ENCODE results near the gene CD34. TPM values are rescaled to one million over a fixed set of nuclear protein-coding genes. Genes with fewer than 3 reads are reported as not detected.

Gene CD34
- total RNA-seq, 3 donors from 2014 or later, result 15.7 to 80.6 (median 22.2) TPM

DNA sequence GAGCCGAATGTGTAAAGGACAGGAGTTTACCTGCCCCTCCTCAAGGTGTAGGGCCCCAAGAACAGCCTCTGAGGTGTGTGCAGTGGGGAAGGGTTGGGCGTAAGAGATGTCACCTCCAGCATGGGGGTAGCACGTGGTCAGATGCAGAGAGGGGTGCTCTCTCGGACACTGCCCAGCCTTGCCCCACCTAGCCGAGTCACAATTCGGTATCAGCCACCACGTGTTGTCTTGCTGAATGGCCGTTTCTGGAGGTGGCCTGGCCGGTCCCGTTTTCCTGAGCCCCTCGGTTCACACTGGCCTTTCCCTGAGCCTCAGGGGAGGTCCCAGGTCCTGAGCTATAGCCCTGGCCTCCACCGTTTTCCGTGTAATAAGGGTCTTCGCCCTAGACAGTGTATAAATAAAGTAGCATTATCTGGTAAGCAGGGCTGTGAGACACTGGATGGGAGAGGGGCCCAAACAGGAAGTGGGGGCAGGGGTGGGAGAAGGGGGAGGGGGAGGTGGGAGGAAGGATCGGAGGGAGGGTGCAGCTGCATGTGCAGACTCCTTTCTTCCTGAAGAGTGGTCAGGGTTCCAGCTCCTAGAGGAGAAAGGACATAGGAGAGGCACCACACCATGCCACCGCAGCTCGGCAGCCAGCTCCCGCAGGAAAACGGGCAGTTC is 23.3 kb downstream of the CD34 start:
- H3K4me3 ChIP-seq, result no peak overlapping the region
- H3K4me1 ChIP-seq, result peaks cover 0 to 30% of the 10 kb centered on the region in 2 donors
- no peaks in the 10 kb centered on the region for H3K27me3 ChIP-seq
- no peaks in the 10 kb centered on the region for H3K36me3 ChIP-seq
- DNase-seq (ENCODE audit: low spot score in 2 of 2), result no peak
- peak overlapping the region; percentile 81 to 84 for H3K27ac ChIP-seq
- intact Hi-C loops (cut with DNase I; ENCODE audit: low total_unique reads), result loop anchor here (5.0 kb wide), 1 partner anchor 75 kb away; no protein-coding TSS in a partner anchor
- no peaks in the 10 kb centered on the region for H3K9me3 ChIP-seq
- TF ChIP-seq CTCF (IDR thresholded peaks at IDR 0.05) (no peak), POLR2A (IDR thresholded peaks at IDR 0.05) (no peak), POLR2AphosphoS5 (IDR thresholded peaks at IDR 0.05) (no peak)

DNA sequence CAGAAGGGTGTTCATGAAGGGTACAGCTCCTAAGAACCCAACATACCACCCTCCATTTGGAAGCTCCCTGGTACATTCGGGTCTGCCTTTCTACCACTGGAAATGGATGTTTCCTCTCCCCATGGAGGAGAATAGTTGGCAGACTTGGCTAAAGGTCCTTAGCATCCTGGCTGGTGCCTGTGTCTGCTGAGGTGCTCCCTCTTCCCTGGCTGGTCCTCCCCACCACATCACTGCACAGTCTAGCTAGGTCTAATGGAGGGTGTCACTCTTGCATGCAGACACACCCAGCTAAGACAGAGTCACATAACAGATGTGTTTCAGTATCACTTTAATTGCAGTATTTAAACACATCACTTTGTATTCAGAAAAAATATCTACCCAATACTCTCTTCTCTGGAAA is 24.7 kb downstream of the CD34 start:
- Histone ChIP-seq H3K4me3 (no peak overlapping the region), H3K27ac (peak overlapping the region in 1 of 2 donors; percentile 60), H3K4me1 (peaks cover 0 to 24% of the 10 kb centered on the region in 2 donors), H3K9me3 (no peaks in the 10 kb centered on the region), H3K27me3 (no peaks in the 10 kb centered on the region), H3K36me3 (no peaks in the 10 kb centered on the region)
- intact Hi-C loops (cut with DNase I; ENCODE audit: low total_unique reads), result loop anchor here (5.0 kb wide), 1 partner anchor 76 kb away; no protein-coding TSS in a partner anchor
- no peak for TF ChIP-seq CTCF (IDR thresholded peaks at IDR 0.05)
- TF ChIP-seq POLR2A (IDR thresholded peaks at IDR 0.05), result no peak
- TF ChIP-seq POLR2AphosphoS5 (IDR thresholded peaks at IDR 0.05), result no peak
- no peak for DNase-seq (ENCODE audit: low spot score in 2 of 2)

- intact Hi-C loops (cut with DNase I; ENCODE audit: low total_unique reads), result loop anchor here (5.0 kb wide), 1 partner anchor 77 kb away; no protein-coding TSS in a partner anchor
- Histone ChIP-seq H3K9me3 (no peaks in the 10 kb centered on the region), H3K36me3 (no peaks in the 10 kb centered on the region), H3K27ac (peak overlapping the region; percentile 9 to 60), H3K4me1 (peaks cover 0 to 17% of the 10 kb centered on the region in 2 donors), H3K27me3 (no peaks in the 10 kb centered on the region), H3K4me3 (no peak overlapping the region)
- DNase-seq (ENCODE audit: low spot score in 2 of 2), result peak; percentile 64 to 83
- TF ChIP-seq CTCF (IDR thresholded peaks at IDR 0.05), result peak; percentile 86 to 97 (median 95)
- peak in 2 of 3 donors; percentile 37 to 44 for TF ChIP-seq POLR2AphosphoS5 (IDR thresholded peaks at IDR 0.05)
- TF ChIP-seq POLR2A (IDR thresholded peaks at IDR 0.05), result no peak
Measured at GRCh38 chr1:207885129-207886032, 25.5 kb downstream of the CD34 start.

- no peaks in the 10 kb centered on the region for H3K27me3 ChIP-seq
- no peak overlapping the region for H3K4me3 ChIP-seq
- peaks cover 0 to 15% of the 10 kb centered on the region in 2 donors for H3K4me1 ChIP-seq
- no peaks in the 10 kb centered on the region for H3K36me3 ChIP-seq
- no peak for TF ChIP-seq POLR2A (IDR thresholded peaks at IDR 0.05)
- TF ChIP-seq POLR2AphosphoS5 (IDR thresholded peaks at IDR 0.05), result no peak
- TF ChIP-seq CTCF (IDR thresholded peaks at IDR 0.05), result no peak
- intact Hi-C loops (cut with DNase I; ENCODE audit: low total_unique reads), result loop anchor here (5.0 kb wide), 1 partner anchor 78 kb away; no protein-coding TSS in a partner anchor
- no peak for DNase-seq (ENCODE audit: low spot score in 2 of 2)
- H3K9me3 ChIP-seq, result no peaks in the 10 kb centered on the region
- H3K27ac ChIP-seq, result peak overlapping the region; percentile 9 to 33
Measured at GRCh38 chr1:207884266-207885029, 26.5 kb downstream of the CD34 start.
